ENCODE measurements around the gene DAB1.

DAB1 gene

GRCh38 chr1:57404884-57405283, 19.0 kb downstream of the DAB1 start:
- no peak for TF ChIP-seq CTCF (IDR thresholded peaks at IDR 0.05; ENCODE audit: low read depth, low read length, missing control alignments)
- no peak for DNase-seq (ENCODE audit: low read depth)
- in situ Hi-C loops (cut with HindIII; ENCODE audit: low sequenced_read_pairs): no loop called here
- no peak overlapping the region for H3K4me3 ChIP-seq (ENCODE audit: low read depth, low read length)

- H3K4me3 ChIP-seq (ENCODE audit: low read depth, low read length): no peak overlapping the region
- DNase-seq (ENCODE audit: low read depth): no peak
- in situ Hi-C loops (cut with HindIII; ENCODE audit: low sequenced_read_pairs): no loop called here
- no peak for TF ChIP-seq CTCF (IDR thresholded peaks at IDR 0.05; ENCODE audit: low read depth, low read length, missing control alignments)
Observed at GRCh38 chr1:57403201-57403600, 20.7 kb downstream of the DAB1 start.

- in situ Hi-C loops (cut with HindIII; ENCODE audit: low sequenced_read_pairs): no loop called here
Observed at GRCh38 chr1:57401671-57402070, 22.2 kb downstream of the DAB1 start.

GRCh38 chr1:57400048-57400447, 23.8 kb downstream of the DAB1 start:
- TF ChIP-seq CTCF (IDR thresholded peaks at IDR 0.05; ENCODE audit: low read depth, low read length, missing control alignments): no peak
- DNase-seq (ENCODE audit: low read depth): no peak
- in situ Hi-C loops (cut with HindIII; ENCODE audit: low sequenced_read_pairs): no loop called here
- H3K4me3 ChIP-seq (ENCODE audit: low read depth, low read length): no peak overlapping the region

More at GRCh38 chr1:57401671-57402070, 22.2 kb downstream of the DAB1 start:
- no peak overlapping the region for H3K4me3 ChIP-seq (ENCODE audit: low read depth, low read length)
- DNase-seq (ENCODE audit: low read depth): no peak
- TF ChIP-seq CTCF (IDR thresholded peaks at IDR 0.05; ENCODE audit: low read depth, low read length, missing control alignments): no peak

- DNase-seq (ENCODE audit: low read depth): no peak
- no peak for TF ChIP-seq CTCF (IDR thresholded peaks at IDR 0.05; ENCODE audit: low read depth, low read length, missing control alignments)
- in situ Hi-C loops (cut with HindIII; ENCODE audit: low sequenced_read_pairs): no loop called here
- no peak overlapping the region for H3K4me3 ChIP-seq (ENCODE audit: low read depth, low read length)
Observed at GRCh38 chr1:57393058-57393584, 30.7 kb downstream of the DAB1 start.

GRCh38 chr1:57385336-57385735, 38.5 kb downstream of the DAB1 start:
- no peak for DNase-seq (ENCODE audit: low read depth)
- no peak overlapping the region for H3K4me3 ChIP-seq (ENCODE audit: low read depth, low read length)
- in situ Hi-C loops (cut with HindIII; ENCODE audit: low sequenced_read_pairs): no loop called here
- no peak for TF ChIP-seq CTCF (IDR thresholded peaks at IDR 0.05; ENCODE audit: low read depth, low read length, missing control alignments)

- TF ChIP-seq CTCF (IDR thresholded peaks at IDR 0.05; ENCODE audit: low read depth, low read length, missing control alignments): no peak
- no peak overlapping the region for H3K4me3 ChIP-seq (ENCODE audit: low read depth, low read length)
- DNase-seq (ENCODE audit: low read depth): no peak
- in situ Hi-C loops (cut with HindIII; ENCODE audit: low sequenced_read_pairs): no loop called here
Observed at GRCh38 chr1:57384901-57385300, 39.0 kb downstream of the DAB1 start.
